HG03097 (cell line): ENCODE data around the gene PIGM.

ENCODE experiments used
- ATAC-seq: cut with Tn5 transposase; IDR thresholded peaks from one replicate; pipeline ENCODE4 v1.9.1; 2021; ENCODE audit not compliant: unreplicated experiment, low FRiP score

PIGM gene

GRCh38 chr1:159992161-159992560 is 39.6 kb downstream of the PIGM start:
- no peak for ATAC-seq

- no peak for ATAC-seq
These were observed 40.3 kb downstream of the PIGM start for GRCh38 chr1:159991513-159991912.

- no peak for ATAC-seq
These were observed 41.8 kb downstream of the PIGM start for GRCh38 chr1:159990005-159990404.

- no peak for ATAC-seq
These were observed 42.2 kb downstream of the PIGM start for GRCh38 chr1:159989581-159989980.

GRCh38 chr1:159988006-159988405 is 43.8 kb downstream of the PIGM start:
- no peak for ATAC-seq

- ATAC-seq = no peak
These were observed 44.6 kb downstream of the PIGM start for GRCh38 chr1:159987186-159987585.

- no peak for ATAC-seq
These were observed 45.3 kb downstream of the PIGM start for GRCh38 chr1:159986531-159986930.

GRCh38 chr1:159986093-159986492 is 45.7 kb downstream of the PIGM start:
- no peak for ATAC-seq

GRCh38 chr1:159985473-159985872 is 46.3 kb downstream of the PIGM start:
- ATAC-seq = no peak

GRCh38 chr1:159983681-159984080 is 48.1 kb downstream of the PIGM start:
- ATAC-seq = no peak

GRCh38 chr1:159982280-159982679 is 49.5 kb downstream of the PIGM start:
- ATAC-seq = no peak

GRCh38 chr1:159981351-159982055 is 50.3 kb downstream of the PIGM start:
- no peak for ATAC-seq

- ATAC-seq = no peak
These were observed 51.0 kb downstream of the PIGM start for GRCh38 chr1:159980786-159981185.

GRCh38 chr1:159980076-159980475 is 51.7 kb downstream of the PIGM start:
- no peak for ATAC-seq

- no peak for ATAC-seq
These were observed 52.5 kb downstream of the PIGM start for GRCh38 chr1:159979257-159979656.

- ATAC-seq = no peak
These were observed 53.7 kb downstream of the PIGM start for GRCh38 chr1:159978107-159978398.

GRCh38 chr1:159977364-159978106 is 54.3 kb downstream of the PIGM start:
- no peak for ATAC-seq
